T-helper 1 cell treated with Interleukin-12 subunit alpha and Interleukin-12 subunit beta and Interleukin-4 antibody, amounts not matched to agents 30 ng/mL and 1 ng/mL, for 36 hours (primary cell): Measurements from ENCODE around the gene TRAPPC12. TPM values are rescaled to one million over a fixed set of nuclear protein-coding genes. Genes with fewer than 3 reads are reported as not detected.

ENCODE experiments used
- intact Hi-C: fragments of 100-400 bp; cut with micrococcal nuclease; formaldehyde crosslinking; loops from one replicate; pipeline ENCODE4 v1.15.1; 2024
- total RNA-seq: library from RNA; stranded (reverse); gene quantifications from 2 replicates; pipeline ENCODE4 v1.2.3, GENCODE V29; 2022

The TRAPPC12 gene
- total RNA-seq, 1 donor from 2014 or later: 111 TPM

DNA sequence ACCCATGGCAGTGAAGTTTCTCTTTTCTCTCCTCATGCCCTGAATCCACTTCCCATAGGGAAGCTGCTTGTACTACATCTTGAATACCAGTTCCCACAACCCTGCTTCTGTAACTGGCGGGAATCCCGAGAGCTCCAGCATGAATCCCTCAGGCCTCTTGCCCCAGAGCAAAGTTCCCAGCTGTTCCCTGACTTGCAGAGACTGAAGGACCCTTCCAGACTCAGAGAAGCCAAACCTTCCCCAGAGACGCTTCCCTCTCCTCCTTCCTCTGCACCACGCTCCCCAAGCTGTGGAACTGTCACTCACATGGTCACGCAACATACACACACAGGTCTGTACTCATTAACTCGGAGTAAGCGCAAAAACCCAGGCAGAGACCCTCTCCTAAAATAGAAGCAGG, 26.4 kb downstream of the TRAPPC12 start:
- intact Hi-C loops: no loop called here

GRCh38 chr2:3406501-3406900, 27.0 kb downstream of the TRAPPC12 start:
- intact Hi-C loops: no loop called here

DNA sequence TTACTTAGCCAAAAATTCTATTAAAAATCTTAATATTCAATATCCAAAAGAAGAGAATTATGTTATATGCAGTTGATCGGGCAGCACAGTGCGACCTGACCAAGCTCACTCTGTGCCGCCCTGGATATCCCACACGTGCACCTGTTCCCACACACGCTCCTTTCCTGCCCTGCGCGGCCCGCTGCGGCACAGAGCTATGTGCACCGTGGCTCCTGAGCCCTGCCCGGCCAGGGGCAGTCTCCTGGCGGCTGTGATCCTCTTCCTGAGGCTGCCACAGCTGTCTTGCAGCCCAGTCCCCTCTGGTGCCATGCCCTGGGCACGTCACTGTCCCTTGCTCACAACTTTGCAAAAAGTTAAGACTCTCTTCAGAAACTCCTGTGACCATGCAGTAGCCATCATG, 29.3 kb downstream of the TRAPPC12 start:
- intact Hi-C loops: no loop called here

DNA sequence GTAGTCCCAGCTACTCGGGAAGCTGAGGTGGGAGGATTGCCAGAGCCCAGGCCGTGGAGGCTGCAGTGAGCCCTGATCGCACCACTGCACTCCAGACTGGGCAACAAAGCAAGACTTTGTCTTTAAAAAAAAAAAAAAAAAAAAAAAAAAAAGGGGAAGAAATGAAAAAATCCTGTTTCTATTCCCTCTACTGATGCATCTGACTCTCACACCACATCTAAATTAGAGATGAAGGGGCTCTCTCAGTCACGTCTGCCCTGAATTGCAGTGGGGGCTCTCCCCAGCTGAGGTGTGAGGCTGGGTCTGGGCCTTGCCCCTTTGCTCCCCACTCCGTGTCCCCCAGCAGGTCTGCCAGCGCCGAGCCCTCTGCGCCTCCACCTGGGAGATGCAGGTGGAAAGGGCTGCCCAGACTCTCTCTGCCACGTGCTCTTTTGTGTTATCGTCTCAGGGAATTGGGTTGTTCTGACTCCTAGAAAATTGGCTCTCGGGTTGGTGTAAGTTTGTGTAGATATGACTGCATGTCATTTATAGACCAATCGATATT, 30.2 kb downstream of the TRAPPC12 start:
- intact Hi-C loops: no loop called here

DNA sequence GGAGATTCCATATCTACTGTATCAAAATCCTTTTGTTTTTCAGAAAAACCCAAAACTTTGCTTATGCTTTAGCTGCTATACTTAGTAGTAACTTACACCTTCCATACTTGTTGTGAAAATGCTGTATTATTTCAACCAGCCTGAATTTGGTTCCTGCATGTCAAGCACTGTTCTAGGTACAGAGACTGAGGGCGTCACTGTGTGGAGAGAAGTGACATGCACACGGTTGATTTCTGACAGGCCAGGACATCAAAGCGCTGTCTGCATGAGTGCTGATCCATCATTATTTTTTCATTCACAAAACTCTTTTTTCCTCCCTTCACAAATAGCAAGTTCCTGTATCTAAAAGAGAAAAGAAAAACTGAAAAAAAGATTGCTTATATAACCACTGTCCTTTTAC, 31.6 kb downstream of the TRAPPC12 start:
- intact Hi-C loops: no loop called here

- intact Hi-C loops: no loop called here
Observed at GRCh38 chr2:3413697-3414096, 34.2 kb downstream of the TRAPPC12 start.

DNA sequence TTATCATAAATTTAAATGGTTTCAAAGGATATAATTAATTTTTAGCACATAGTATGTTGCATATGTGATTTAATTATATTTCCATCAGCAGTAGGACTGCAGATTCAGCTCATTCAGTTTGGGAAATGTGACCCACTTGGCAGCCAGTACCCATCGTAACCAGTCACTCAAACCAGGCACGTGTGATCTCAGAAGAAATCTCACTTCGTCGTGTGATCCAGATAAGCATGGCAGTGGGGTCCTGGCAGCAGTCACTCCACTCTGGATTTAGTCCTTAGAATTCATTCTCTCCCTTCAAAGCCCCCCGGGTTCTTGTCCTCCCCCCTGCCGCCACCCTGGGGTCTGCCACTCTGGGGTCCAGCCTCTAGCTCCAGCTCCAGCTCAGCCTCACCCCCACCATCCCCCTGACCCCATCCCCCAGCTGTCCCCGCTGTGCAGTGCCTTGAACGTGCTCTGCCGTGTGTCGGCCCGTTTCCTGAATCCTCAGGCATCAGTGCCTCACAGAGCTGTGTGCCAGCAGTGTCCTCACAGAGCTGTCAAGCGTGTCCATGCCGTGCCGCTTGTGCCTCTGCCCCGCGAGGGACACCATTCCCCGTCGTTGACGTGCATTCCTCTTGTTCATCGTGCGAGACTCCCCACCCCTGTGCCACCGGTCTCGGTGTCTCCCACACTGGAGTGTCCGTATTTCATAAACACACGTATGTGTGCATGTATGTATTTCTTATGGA, 34.8 kb downstream of the TRAPPC12 start:
- intact Hi-C loops: no loop called here

GRCh38 chr2:3418766-3419404, 39.4 kb downstream of the TRAPPC12 start:
- intact Hi-C loops: no loop called here

GRCh38 chr2:3420076-3420768, 40.7 kb downstream of the TRAPPC12 start:
- intact Hi-C loops: no loop called here

DNA sequence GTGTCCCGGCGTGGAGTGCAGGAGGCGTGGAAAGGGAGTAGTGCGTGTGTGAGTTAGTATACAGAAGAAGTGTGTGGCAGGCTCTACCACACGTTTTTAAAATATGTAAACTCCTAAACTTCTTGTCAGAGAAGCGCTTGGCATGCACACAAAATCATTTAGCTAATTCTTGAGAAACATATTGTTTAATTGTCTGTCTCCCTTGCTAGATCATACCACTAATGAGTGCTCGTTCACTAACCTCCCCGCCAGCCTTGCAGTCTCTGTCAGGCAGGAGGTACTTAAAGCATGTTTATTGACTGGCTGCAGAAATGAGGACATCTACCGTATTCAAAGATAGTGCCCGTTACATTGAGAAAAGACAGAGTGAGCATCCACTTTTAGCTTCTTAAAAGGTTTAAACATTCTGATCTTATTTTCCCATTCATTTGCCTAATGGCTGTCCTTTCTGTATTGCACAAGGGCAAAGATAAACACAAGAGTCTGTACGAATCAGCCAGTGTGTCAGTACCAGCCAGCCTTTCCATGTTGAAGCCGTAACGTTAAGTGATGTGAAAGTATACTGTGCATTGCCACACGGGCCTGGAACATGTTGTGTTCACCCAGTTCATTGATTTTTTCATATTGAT, 41.4 kb downstream of the TRAPPC12 start:
- intact Hi-C loops: no loop called here

- intact Hi-C loops: no loop called here
Observed at GRCh38 chr2:3421580-3421979, 42.1 kb downstream of the TRAPPC12 start.

DNA sequence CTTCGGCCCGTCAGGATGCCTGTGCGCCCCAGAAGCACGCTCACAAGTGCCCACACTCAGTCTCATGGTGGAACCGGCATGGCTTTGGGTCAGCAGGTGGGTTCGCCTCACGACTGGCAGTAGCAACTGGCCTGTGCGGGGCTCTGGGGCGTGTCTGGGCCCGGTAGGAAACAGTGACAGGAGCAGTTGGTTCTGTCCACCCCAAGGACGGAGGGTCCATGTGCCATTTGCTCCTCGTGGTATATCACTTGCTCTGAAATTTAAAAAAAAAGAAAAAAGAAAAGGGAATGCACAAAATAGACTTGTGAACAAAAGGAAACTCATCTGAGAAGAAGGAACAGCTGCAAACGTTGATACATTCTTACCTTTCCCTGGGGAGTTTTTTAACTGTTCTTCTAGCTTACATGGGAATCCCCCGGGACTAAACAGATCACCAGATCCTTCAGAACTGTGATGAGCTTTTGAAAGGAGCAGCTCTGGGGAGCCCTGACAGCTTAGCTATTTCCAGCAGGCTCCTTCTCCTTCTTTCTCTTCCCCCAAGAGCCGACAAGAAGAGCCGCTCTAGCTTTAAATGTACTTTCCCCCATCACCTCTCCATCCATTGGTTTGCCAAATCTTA, 42.8 kb downstream of the TRAPPC12 start:
- intact Hi-C loops: no loop called here

GRCh38 chr2:3423492-3424170, 44.1 kb downstream of the TRAPPC12 start:
- intact Hi-C loops: loop anchor here (1.0 to 2.0 kb wide), 4 partner anchors 39 to 228 kb away; partner anchors contain the start of genes RPS7 and TRAPPC12

DNA sequence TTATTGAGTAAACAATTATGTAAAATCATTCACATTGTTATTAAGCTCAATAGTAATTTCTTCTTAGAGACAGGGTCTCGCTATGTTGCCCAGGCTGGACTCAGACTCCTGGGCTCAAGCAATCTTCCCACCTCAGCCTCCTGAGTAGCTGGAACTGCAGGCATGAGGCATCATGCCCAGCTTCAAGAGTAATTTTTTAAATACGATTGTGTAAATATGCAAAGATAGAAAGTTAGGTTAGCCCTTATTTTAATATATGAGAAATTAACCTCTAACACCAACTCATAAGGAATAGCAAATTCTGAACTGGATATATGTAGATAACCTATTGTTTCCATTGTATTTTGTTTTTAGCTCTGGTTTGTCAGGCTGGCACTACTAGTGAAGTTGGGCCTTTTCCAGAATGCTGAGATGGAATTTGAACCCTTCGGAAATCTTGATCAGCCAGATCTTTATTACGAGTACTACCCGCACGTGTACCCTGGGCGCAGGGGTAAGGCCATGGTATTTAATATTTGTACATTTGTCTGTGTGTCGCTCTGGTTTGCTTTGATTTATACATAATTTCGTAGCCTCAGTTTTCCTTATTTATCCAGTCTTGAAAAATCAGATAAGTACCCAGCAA, 44.8 kb downstream of the TRAPPC12 start:
- intact Hi-C loops: loop anchor here (1.0 to 2.0 kb wide), 4 partner anchors 38 to 227 kb away; partner anchors contain the start of genes RPS7 and TRAPPC12

DNA sequence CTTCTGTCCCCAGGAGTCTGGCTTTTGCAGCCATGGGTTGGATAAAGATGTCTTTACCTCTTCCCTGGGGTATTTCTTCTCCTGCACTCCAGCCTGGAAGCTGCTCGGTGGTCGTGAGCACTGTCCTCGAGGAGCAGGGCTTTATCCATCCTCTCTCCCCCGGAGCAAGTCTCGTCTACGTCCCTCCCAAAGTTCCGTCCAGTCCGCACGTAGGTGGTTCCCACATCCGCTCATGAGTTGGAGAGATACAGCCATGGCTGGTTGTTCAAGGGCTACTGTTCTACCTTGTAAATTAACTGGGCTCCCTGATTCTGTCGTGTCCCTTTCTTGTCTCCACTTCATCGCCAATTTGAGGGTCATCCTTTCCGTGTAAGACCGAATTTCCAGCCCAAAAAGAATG, 47.1 kb downstream of the TRAPPC12 start:
- intact Hi-C loops: no loop called here

GRCh38 chr2:3427272-3427671, 47.8 kb downstream of the TRAPPC12 start:
- intact Hi-C loops: no loop called here

GRCh38 chr2:3428577-3428976, 49.1 kb downstream of the TRAPPC12 start:
- intact Hi-C loops: no loop called here

GRCh38 chr2:3429066-3429610, 49.6 kb downstream of the TRAPPC12 start:
- intact Hi-C loops: no loop called here

- intact Hi-C loops: no loop called here
Observed at GRCh38 chr2:3430172-3430571, 50.7 kb downstream of the TRAPPC12 start.
